GM19395 (cell line): Measurements from ENCODE around the gene ADAMTS9.

Experiments
- ATAC-seq: cut with Tn5 transposase; IDR thresholded peaks from one replicate; pipeline ENCODE4 v1.9.1; 2021; ENCODE audit warnings: mild to moderate bottlenecking, moderate library complexity; ENCODE audit not compliant: unreplicated experiment

ADAMTS9 gene

DNA sequence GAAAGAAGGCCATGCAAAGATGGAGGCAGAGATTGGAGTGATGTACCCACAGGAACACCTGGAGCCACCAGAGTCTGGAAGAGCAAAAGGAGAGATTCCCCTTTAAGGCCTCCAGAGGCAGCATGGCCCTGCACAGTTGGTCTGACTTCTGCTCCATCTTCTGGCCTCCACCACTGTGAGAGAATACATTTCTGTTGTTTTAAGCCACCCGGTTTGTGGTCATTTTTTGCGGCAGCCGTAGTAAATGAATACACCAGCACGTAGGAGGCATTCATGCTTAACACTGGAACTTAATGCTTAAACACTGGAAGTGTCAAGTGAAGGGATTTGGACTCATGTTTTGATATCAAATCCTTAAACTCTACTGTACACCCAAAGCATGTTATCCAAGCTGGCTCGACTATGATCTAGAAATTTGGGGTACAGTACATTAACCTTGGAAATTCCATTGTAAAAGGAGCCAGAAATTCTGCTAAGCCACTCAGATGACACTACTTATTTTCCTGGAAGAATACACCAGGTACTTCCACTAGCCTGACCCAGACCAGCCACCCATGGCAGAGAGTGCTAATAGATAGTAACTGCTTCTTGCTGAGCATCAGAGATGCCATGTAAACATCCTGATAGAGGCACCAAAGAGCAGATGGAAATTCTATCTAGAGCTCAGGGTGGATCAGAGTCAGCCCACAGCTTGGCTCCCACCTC, 190.9 kb downstream of the ADAMTS9 start:
- ATAC-seq = no peak

- ATAC-seq = no peak
Observed at GRCh38 chr3:64495781-64496334, 191.9 kb downstream of the ADAMTS9 start.

DNA sequence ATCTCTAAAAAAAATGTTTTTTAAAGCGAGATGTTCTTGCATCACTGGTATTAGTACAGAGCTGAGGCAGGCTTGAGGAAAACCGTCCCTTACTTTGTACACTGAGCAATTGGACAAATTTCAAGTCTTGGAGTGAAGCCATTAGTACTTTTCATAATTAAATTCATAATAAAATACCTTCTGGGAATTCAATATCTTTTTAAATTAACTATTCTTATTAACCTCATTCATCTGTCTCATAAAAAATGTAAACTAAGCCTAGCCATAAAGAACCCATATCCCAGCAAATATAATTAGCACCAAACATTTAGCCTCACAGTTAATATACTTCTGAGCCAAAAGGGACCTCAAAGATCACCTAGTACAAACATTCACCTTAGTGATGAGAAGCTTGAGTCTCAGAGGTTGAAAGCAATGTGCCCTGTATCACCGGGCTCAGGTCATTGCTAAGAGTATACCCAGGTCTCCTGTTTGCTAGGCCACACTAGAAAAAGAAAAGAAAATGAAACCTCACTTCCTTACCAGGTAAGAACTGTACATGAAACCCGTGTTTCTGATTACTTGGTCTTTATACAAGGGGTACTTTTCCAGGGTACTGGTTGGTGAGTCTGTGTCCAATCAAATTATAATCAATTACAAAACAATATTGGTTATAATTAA, 192.5 kb downstream of the ADAMTS9 start:
- ATAC-seq = no peak

DNA sequence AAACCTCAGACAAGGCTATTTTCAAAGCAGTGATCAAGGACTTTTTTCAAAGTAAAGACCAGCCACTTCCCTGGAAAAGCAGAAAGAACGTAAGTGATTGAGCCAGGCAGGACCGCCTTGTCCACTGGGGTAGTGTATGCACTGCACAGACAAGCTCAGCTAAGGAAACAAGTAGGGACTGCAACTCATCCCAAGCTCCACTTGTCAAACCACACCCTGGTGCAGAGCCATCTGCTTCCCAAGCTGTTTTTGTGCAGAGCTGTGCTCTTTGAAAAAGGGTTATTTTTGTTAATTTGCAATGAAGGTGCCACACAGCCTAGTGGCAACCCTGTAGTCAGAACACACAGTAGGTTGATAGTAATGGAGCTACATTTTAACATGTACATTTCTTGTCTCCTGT, 193.3 kb downstream of the ADAMTS9 start:
- no peak for ATAC-seq

DNA sequence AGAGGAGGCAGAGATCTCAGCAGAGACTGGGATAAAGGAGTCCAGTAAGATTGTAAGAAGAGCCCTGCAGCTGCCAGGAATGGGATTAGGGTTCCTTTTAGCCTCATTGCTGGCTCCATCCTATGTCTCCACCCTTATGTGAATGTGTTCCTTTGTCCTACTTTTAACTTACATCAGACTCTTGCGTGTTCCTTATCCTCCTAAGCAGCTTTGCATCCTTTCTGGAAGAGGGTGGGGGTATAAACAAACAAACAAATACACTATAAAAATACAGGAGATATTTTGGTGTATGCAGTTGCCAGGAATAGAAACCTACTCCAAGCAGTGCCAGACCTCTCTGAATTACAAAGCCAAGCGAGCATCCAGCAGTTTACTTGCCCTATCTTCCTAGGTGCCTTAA, 194.7 kb downstream of the ADAMTS9 start:
- no peak for ATAC-seq

GRCh38 chr3:64491843-64492242, 196.0 kb downstream of the ADAMTS9 start:
- no peak for ATAC-seq

DNA sequence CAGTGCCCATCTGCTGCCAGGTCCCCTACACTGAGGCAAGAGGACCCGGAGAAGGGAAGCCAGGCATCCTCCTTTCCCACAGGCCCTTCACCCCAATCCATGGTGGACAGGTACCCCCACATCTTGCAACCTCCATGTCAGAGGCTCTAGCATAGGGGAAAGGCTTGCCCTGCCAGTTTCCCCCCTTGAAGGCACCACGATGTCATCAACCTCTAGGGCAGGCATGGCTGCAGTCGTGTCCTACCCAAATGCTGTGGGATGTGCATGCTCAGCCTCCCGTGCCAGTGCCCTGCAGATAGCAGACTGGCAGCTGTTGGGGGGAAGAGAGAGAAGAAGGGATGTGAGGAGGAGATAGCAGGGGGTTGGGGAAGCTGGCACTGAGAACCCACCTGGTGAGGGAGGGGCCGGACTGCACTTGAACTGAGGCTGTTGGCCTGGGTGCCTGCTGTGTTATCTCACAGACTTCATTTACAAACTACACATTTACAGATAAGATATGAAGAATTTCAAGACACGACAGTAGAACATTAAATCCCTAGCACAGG, 197.5 kb downstream of the ADAMTS9 start:
- no peak for ATAC-seq

DNA sequence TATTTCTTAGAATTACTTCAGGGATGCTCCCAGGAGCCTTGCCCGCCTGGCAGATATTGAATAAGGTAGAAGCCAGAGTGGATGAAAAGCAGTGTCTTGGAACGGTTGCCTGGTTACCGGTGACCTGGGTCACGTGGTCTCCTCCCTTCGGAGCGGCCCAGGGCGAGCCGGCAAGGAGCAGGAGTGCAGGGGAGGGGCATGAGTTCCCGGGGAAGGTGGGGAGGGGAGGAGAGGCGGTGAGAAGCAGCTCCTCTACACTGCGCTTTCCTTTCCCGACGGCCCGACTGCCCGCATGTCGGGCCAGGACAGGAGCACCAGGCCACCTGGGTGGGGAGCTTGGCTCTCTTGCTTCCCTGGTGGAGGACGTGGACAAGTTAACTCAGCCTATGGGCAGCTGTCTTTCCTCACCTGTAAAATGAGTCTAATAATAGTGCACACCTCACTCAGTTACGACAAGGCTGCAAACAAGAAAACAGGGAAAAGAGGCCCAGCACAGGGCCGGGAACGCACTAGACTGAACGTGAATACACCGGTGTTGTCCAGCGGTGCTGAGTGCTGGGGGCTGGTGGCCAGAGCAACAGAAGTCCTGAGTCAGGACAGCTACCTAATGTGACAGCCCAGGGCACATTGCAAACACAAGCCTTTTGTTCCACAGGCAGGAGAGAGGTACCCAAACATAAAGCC, 198.3 kb downstream of the ADAMTS9 start:
- no peak for ATAC-seq

- no peak for ATAC-seq
Observed at GRCh38 chr3:64488939-64489338, 198.9 kb downstream of the ADAMTS9 start.

- ATAC-seq = peak; percentile 99
Observed at GRCh38 chr3:64484289-64484992, 203.4 kb downstream of the ADAMTS9 start.

DNA sequence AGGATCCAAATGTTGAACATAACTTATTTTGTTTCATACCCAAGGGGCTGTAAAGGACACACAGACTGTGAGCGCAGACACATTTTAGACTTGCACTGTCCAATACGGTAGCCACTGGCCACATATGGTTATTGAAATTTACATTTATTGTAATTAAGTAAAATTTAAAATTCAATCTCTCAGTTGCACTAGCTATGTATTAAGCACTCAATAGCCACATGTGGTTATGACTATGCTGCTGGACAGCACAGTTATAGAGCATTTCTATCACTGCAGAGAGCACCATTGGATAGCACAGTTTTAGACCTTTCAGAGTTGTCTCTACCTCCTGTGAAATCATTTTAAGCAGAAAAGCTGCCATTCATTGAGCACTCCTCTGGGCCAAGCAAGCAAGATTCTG, 204.3 kb downstream of the ADAMTS9 start:
- no peak for ATAC-seq

DNA sequence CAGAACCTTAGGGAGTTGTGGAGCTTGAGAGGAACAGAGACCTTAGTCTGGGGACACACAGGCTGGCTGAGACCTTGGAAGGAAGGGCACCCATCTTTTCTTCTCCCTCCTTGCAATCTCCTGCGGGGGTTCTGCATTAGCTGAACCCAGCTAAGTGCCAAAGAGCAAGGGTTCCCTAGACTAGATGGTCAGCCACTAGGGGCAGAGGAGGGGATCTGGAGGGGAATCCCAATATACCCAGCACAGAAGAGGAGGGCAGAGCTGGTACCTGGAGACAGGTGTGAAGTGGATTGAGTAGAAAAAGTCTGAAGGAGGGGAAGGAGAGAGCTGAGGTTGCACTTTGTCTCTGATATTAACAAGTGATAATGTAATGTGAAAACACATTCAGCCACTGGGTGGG, 212.8 kb downstream of the ADAMTS9 start:
- ATAC-seq = no peak

DNA sequence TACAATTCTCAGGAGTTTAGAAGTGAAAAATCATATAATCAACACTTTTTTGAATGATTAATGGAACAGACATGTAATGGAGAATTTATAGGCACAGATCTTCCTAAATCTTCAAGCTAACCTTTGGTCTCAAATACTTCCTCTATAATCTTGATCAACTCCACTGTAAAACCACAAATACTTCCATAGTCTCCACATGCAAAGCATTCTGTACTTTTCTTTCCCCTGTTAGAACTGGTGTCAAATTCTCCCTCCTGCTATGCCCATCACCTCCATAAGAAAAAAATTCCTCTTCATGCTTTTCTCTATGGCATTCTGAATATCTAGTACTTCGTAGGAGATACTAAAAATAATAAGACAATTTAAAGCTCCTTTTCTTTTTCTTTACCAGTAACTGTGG, 214.3 kb downstream of the ADAMTS9 start:
- no peak for ATAC-seq

- ATAC-seq = no peak
Observed at GRCh38 chr3:64470436-64470835, 217.4 kb downstream of the ADAMTS9 start.

- no peak for ATAC-seq
Observed at GRCh38 chr3:64467255-64467944, 220.4 kb downstream of the ADAMTS9 start.
